ENCODE results near the gene SCAP. TPM values are rescaled to one million over a fixed set of nuclear protein-coding genes. Genes with fewer than 3 reads are reported as not detected.

The SCAP gene
- total and polyA plus RNA-seq, 2 of the 4 experiments (the other 2 are of a cell fraction) = 25.3 to 34.6 TPM

GRCh38 chr3:47385007-47385406 is 90.7 kb downstream of the SCAP start:
- no peak overlapping the region for H2BK20ac ChIP-seq (ENCODE audit: low read depth, low read length)
- POLR2A ChIA-PET (ENCODE audit: unreplicated experiment) = no interaction called here
- intact Hi-C loops (cut with micrococcal nuclease) (no loop called here), in situ Hi-C loops (cut with MboI; ENCODE audit: low sequenced_read_pairs) (no loop called here), dilution Hi-C loops (cut with HindIII; ENCODE audit: low sequenced_read_pairs, unreplicated experiment) (no loop called here)
- peak; percentile 25 for DNase-seq
- no peak overlapping the region for H3K18ac ChIP-seq (ENCODE audit: low read depth, low read length)
- no peak overlapping the region for H3K23ac ChIP-seq (ENCODE audit: low read depth, low read length)
- ATAC-seq (ENCODE audit: low read depth) = no peak
- H4K5ac ChIP-seq (ENCODE audit: low read depth, low read length) = no peak overlapping the region
- no TSS peak for BruUV-seq (replicated peaks)
- H4K8ac ChIP-seq (ENCODE audit: low read depth in 2 of 2, low read length in 2 of 2) = no peak overlapping the region
- WGBS, 2 experiments (ENCODE audit: extremely low coverage in 2 of 2, insufficient read length in 1 of 2) = no CpG with 5 or more reads among the region's 4 CpGs
- no peak overlapping the region for H2BK5ac ChIP-seq (ENCODE audit: low read depth, low read length, poor library complexity, severe bottlenecking)
- H3K4me3 ChIP-seq (ENCODE audit: insufficient read depth, low read depth, low read length) = no peak overlapping the region
- no peak overlapping the region for H2AK9ac ChIP-seq (replicated peaks; ENCODE audit: low read depth, low read length, poor library complexity)
- no peak overlapping the region for H3K14ac ChIP-seq (replicated peaks; ENCODE audit: low read depth, low read length)
- H3K79me1 ChIP-seq (ENCODE audit: low read depth in 1 of 2, low read length in 2 of 2) = peaks cover 34 to 78% of the 10 kb centered on the region in 2 experiments
- H3K4me2 ChIP-seq (ENCODE audit: low read depth, low read length) = no peak overlapping the region
- no peak overlapping the region for H2BK15ac ChIP-seq (ENCODE audit: low read depth, low read length)
- H2AFZ ChIP-seq (replicated peaks; ENCODE audit: low read length, poor library complexity) = no peak overlapping the region
- no peak overlapping the region for H2AK5ac ChIP-seq (ENCODE audit: low read depth, low read length)
- H3K9ac ChIP-seq (ENCODE audit: low read depth, low read length) = no peak overlapping the region
- H4K91ac ChIP-seq (ENCODE audit: insufficient read depth, low read depth, low read length) = no peak overlapping the region
- peaks cover 4% of the 10 kb centered on the region for H3K4me1 ChIP-seq (ENCODE audit: control insufficient read depth, insufficient read depth, low read length)
- peaks cover 10% of the 10 kb centered on the region for H3K9me1 ChIP-seq (ENCODE audit: insufficient read depth, low read length)
- no peak overlapping the region for H3K56ac ChIP-seq (ENCODE audit: extremely low read depth, insufficient read depth, low read length)
- H3K4ac ChIP-seq (ENCODE audit: low read depth, low read length) = no peak overlapping the region
- no peak overlapping the region for H3K27ac ChIP-seq (ENCODE audit: insufficient read depth, low read length)
- TF ChIP-seq ELK1 (IDR thresholded peaks at IDR 0.05; ENCODE audit: borderline replicate concordance, low read depth, low read length) (no peak), MXI1 (IDR thresholded peaks at IDR 0.05; ENCODE audit: borderline replicate concordance, low read depth, low read length) (no peak), BHLHE40 (IDR thresholded peaks at IDR 0.05; ENCODE audit: low read depth, low read length) (no peak), RAD21 (IDR thresholded peaks at IDR 0.05; ENCODE audit: low read length) (no peak), MAFK (IDR thresholded peaks at IDR 0.05; ENCODE audit: low read depth, low read length) (no peak), FOS (IDR thresholded peaks at IDR 0.05; ENCODE audit: low read depth, low read length) (no peak), CEBPB (IDR thresholded peaks at IDR 0.05; ENCODE audit: low read depth, low read length) (no peak)
- no peaks in the 10 kb centered on the region for H3K27me3 ChIP-seq (ENCODE audit: control insufficient read depth, insufficient read depth, low read length)
- CTCF ChIA-PET = no interaction called here
- no peak overlapping the region for H2BK120ac ChIP-seq (ENCODE audit: low read depth, low read length)
- peaks cover 60% of the 10 kb centered on the region for H4K20me1 ChIP-seq (ENCODE audit: insufficient read depth, low read length)
- no peaks in the 10 kb centered on the region for H3K9me3 ChIP-seq (ENCODE audit: control insufficient read depth, insufficient read depth, low read length)
- peaks cover 6% of the 10 kb centered on the region for H3K36me3 ChIP-seq (ENCODE audit: control insufficient read depth, insufficient read depth, low read length)

Data from IMR-90 (cell line).